HG03280 (cell line): Measurements from ENCODE around the gene SMAD4.
A peak's percentile ranks its signal among the peaks of the same experiment; 100 is the strongest.
"Not testable (repeated sequence)": the region's sequence is repeated elsewhere in the genome, so short reads cannot be mapped to it uniquely, and the experiment has no call there.

ENCODE experiments used
- ATAC-seq: cut with Tn5 transposase; IDR thresholded peaks from one replicate; pipeline ENCODE4 v1.9.1; 2021; ENCODE audit warnings: mild to moderate bottlenecking, moderate library complexity; ENCODE audit not compliant: unreplicated experiment

Gene SMAD4

GRCh38 chr18:51029694-51030536, at the start of gene SMAD4:
Gene SMAD4, plus strand, starts transcription at chr18:51030213. Its CDS starts 16,834 bp downstream, at chr18:51047047.
- peak; percentile 80 for ATAC-seq

DNA sequence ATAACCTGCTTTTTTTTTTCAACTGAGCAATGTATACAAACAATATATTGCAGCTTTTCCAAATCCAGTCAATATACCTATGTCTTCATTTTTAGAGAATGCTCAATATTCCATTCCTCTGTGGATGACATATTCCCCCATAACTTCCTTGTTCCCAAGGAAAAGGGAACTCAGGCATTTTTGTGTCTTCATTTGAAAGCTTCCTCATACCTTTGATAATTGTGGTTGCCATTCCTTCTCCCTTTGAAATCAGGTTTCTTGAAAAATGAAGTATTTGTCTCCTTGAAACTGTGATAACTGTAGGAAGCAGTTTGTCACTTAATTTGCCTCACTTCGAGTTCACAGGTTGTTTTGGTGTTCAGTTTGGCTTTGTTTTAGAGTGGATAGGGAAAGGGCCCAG, 48.6 kb upstream of the SMAD4 start:
- no peak for ATAC-seq

GRCh38 chr18:50982086-50982801, 47.8 kb upstream of the SMAD4 start:
- no peak for ATAC-seq

GRCh38 chr18:50982802-50983179, 47.2 kb upstream of the SMAD4 start:
- no peak for ATAC-seq

- no peak for ATAC-seq
These were observed 43.5 kb upstream of the SMAD4 start for GRCh38 chr18:50986360-50987087.

DNA sequence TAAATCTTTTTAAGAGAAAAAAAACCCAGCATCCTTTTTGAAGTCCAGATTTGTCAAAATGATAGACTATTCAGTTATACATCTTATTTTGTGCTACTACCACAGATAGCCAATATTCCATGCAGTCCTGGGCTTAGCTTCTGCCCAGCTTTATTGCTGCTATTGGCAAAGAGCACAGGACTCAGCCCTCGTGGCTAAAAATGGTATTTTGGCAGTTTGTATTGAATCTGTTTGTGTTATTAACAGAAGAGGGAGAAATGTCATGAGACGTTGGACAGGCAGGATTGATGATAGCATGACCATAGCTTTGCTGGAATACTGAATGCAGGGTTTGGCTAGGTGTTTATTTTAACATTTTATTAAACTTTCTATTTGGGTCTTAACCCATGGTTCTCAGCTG, 42.8 kb upstream of the SMAD4 start:
- ATAC-seq, result no peak

DNA sequence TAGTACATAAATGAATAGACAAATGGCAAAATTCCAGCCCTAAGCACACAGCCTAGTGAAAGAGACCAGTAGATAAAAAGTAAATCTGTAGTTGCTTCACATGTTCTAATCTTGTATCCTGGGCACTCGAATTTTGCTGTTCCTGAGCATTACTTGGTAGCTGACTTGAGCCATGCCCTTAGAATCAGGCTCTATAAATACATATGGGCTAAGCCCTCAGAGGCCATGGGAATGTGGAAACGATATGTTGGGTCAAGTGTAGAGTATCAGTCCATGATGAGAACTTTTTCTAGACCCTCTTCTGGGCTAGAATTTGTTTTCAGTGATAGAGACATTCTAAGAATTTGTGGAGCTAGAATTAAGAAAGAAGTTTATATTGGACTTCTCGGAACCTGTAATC, 40.3 kb upstream of the SMAD4 start:
- ATAC-seq, result no peak

- ATAC-seq, result no peak
These were observed 37.7 kb upstream of the SMAD4 start for GRCh38 chr18:50992351-50992762.

- ATAC-seq, result no peak
These were observed 36.0 kb upstream of the SMAD4 start for GRCh38 chr18:50994031-50994430.

DNA sequence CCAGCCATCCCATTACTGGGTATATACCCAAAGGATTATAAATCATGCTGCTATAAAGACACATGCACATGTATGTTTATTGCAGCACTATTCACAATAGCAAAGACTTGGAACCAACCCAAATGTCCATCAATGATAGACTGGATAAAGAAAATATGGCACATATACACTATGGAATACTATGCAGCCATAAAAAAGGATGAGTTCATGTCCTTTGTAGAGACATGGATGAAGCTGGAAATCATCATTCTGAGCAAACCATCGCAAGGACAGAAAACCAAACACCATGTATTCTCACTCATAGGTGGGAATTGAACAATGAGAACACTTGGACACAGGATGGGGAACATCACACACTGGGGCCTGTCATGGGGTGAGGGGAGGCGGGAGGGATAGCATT, 26.8 kb upstream of the SMAD4 start:
- ATAC-seq, result not testable (repeated sequence)

DNA sequence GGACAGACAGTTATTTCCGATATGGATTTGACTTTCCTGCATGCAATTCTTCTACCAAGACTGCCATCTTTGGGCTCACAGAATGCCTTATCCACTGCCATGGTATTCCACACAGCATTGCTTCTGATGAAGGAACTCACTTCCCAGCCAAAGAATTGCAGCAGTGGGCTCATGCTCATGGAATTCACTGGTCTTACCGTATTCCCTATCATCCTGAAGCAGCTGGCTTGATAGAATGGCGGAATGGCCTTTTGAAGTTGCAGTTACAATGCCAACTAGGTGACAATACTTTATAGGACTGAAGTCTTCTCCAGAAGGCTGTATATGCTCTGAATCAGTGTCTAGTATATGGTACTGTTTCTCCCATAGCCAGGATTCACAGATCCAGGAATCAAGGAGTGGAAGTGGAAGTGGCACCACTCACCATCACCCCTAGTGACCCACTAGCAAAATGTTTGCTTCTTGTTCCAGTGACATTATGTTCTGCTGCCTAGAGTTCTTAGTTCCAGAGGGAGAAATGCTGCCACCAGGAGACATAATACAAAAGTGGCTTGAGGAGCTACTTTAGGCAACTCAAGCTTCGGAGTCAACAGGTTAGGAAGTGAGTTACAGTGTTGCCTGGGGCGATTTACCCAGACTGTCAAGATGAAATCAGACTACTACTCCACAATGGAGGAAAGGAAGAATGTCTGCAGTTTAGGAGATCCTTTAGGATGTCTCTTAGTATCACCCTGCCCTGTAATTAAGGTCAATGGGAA, 23.8 kb upstream of the SMAD4 start:
- ATAC-seq, result no peak

GRCh38 chr18:51006948-51007789, 22.8 kb upstream of the SMAD4 start:
- no peak for ATAC-seq

GRCh38 chr18:51007790-51008139, 22.2 kb upstream of the SMAD4 start:
- ATAC-seq, result no peak

GRCh38 chr18:51009072-51009471, 20.9 kb upstream of the SMAD4 start:
- no peak for ATAC-seq

DNA sequence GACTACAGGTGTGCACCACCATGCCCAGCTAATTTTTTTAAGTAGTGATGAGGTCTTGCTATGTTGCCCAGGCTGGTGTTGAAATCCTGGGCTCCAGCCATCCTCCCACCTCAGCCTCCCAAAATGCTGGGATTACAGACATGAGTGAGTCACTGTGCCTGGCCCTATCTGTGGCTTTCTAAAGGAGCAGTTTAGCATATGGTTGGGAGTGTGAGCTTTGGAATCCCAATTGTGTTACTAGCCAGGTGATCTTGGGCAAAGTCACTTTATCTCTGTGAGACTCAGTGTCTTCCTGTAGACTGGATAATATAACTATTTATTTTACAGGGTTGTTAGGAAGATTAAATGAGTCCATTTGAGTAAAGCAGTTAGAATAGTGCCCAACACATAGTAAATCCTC, 19.8 kb upstream of the SMAD4 start:
- no peak for ATAC-seq

GRCh38 chr18:51011709-51012108, 18.3 kb upstream of the SMAD4 start:
- no peak for ATAC-seq

DNA sequence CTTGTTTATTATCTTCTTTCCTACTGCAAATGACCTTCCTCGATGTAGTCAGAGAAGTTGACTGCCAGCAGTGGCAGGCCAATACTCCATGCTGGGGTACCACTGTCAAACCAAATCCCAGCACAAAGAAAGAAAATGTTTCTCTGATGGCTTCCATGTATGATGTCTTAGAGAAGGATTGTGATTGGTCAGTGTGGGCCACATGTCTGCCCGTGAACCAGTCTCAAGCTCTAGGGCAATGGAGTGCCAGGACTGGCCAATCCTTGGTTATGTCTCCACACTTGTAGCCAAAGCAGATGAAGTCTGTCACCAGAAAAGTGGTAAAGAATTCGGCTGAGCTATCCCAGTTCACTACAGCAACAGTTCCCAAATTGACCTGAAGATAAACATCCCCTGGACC, 17.6 kb upstream of the SMAD4 start:
- ATAC-seq, result no peak

GRCh38 chr18:51013259-51013658, 16.8 kb upstream of the SMAD4 start:
- ATAC-seq, result no peak

GRCh38 chr18:51017140-51017879, 12.7 kb upstream of the SMAD4 start:
- no peak for ATAC-seq
